ENCODE results near the gene LNX1. TPM values are rescaled to one million over a fixed set of nuclear protein-coding genes. Genes with fewer than 3 reads are reported as not detected.

Gene LNX1
- polyA plus RNA-seq, 3 donors from 2014 or later, result 0.06 to 0.18 (median 0.12) TPM

- Mint-ChIP-seq H3K4me1 (peaks cover 0 to 2% of the 10 kb centered on the region in 2 donors), H3K27me3 (ENCODE audit: low read depth in 3 of 3) (peaks cover 3 to 4% (median 4%) of the 10 kb centered on the region in 3 donors), H3K4me3 (no peak overlapping the region), H3K27ac (no peak overlapping the region), H3K36me3 (no peaks in the 10 kb centered on the region), H3K9me3 (peaks cover 0 to 7% (median 0%) of the 10 kb centered on the region in 6 donors)
- DNase-seq, result no peak
Observed at GRCh38 chr4:53507671-53508286, 83.5 kb downstream of the LNX1 start.

- no peaks in the 10 kb centered on the region for H3K36me3 Mint-ChIP-seq
- H3K4me3 Mint-ChIP-seq, result no peak overlapping the region
- DNase-seq, result no peak
- H3K27me3 Mint-ChIP-seq (ENCODE audit: low read depth in 3 of 3), result peaks cover 2 to 4% (median 3%) of the 10 kb centered on the region in 3 donors
- no peak overlapping the region for H3K27ac Mint-ChIP-seq
- H3K9me3 Mint-ChIP-seq, result peaks cover 0 to 8% (median 0%) of the 10 kb centered on the region in 6 donors
- H3K4me1 Mint-ChIP-seq, result peaks cover 0 to 2% of the 10 kb centered on the region in 2 donors
Observed at GRCh38 chr4:53507058-53507457, 84.2 kb downstream of the LNX1 start.

- H3K4me3 Mint-ChIP-seq, result no peak overlapping the region
- no peak for DNase-seq
- H3K36me3 Mint-ChIP-seq, result no peaks in the 10 kb centered on the region
- H3K27me3 Mint-ChIP-seq (ENCODE audit: low read depth in 3 of 3), result peaks cover 2 to 4% (median 3%) of the 10 kb centered on the region in 3 donors
- peaks cover 0 to 6% (median 0%) of the 10 kb centered on the region in 6 donors for H3K9me3 Mint-ChIP-seq
- no peak overlapping the region for H3K27ac Mint-ChIP-seq
- H3K4me1 Mint-ChIP-seq, result peaks cover 0 to 2% of the 10 kb centered on the region in 2 donors
Observed at GRCh38 chr4:53505947-53506346, 85.3 kb downstream of the LNX1 start.

- Mint-ChIP-seq H3K4me3 (no peak overlapping the region), H3K9me3 (peaks cover 0 to 6% (median 0%) of the 10 kb centered on the region in 6 donors), H3K36me3 (no peaks in the 10 kb centered on the region), H3K4me1 (no peaks in the 10 kb centered on the region), H3K27me3 (ENCODE audit: low read depth in 3 of 3) (peaks cover 0 to 2% (median 2%) of the 10 kb centered on the region in 3 donors), H3K27ac (no peak overlapping the region)
- no peak for DNase-seq
Observed at GRCh38 chr4:53502094-53502493, 89.2 kb downstream of the LNX1 start.

- Mint-ChIP-seq H3K4me3 (no peak overlapping the region), H3K27ac (no peak overlapping the region), H3K9me3 (peaks cover 0 to 6% (median 0%) of the 10 kb centered on the region in 6 donors), H3K36me3 (no peaks in the 10 kb centered on the region), H3K4me1 (no peaks in the 10 kb centered on the region), H3K27me3 (ENCODE audit: low read depth in 3 of 3) (peaks cover 0 to 2% (median 2%) of the 10 kb centered on the region in 3 donors)
- DNase-seq, result no peak
Observed at GRCh38 chr4:53501561-53501960, 89.7 kb downstream of the LNX1 start.

- peaks cover 2% of the 10 kb centered on the region in 3 donors for H3K27me3 Mint-ChIP-seq (ENCODE audit: low read depth in 3 of 3)
- H3K4me3 Mint-ChIP-seq, result no peak overlapping the region
- no peak for DNase-seq
- H3K9me3 Mint-ChIP-seq, result peaks cover 0 to 6% (median 0%) of the 10 kb centered on the region in 6 donors
- H3K27ac Mint-ChIP-seq, result no peak overlapping the region
- no peaks in the 10 kb centered on the region for H3K36me3 Mint-ChIP-seq
- H3K4me1 Mint-ChIP-seq, result no peaks in the 10 kb centered on the region
Observed at GRCh38 chr4:53500546-53500945, 90.7 kb downstream of the LNX1 start.

GRCh38 chr4:53499791-53500190, 91.5 kb downstream of the LNX1 start:
- no peak for DNase-seq
- no peak overlapping the region for H3K27ac Mint-ChIP-seq
- peaks cover 0 to 6% (median 0%) of the 10 kb centered on the region in 6 donors for H3K9me3 Mint-ChIP-seq
- no peak overlapping the region for H3K4me3 Mint-ChIP-seq
- H3K27me3 Mint-ChIP-seq (ENCODE audit: low read depth in 3 of 3), result peaks cover 2% of the 10 kb centered on the region in 3 donors
- H3K36me3 Mint-ChIP-seq, result no peaks in the 10 kb centered on the region
- H3K4me1 Mint-ChIP-seq, result no peaks in the 10 kb centered on the region

GRCh38 chr4:53498706-53499105, 92.6 kb downstream of the LNX1 start:
- Mint-ChIP-seq H3K27ac (no peak overlapping the region), H3K4me1 (no peaks in the 10 kb centered on the region), H3K36me3 (no peaks in the 10 kb centered on the region), H3K27me3 (ENCODE audit: low read depth in 3 of 3) (peaks cover 2% of the 10 kb centered on the region in 3 donors), H3K4me3 (no peak overlapping the region), H3K9me3 (peaks cover 0 to 6% (median 0%) of the 10 kb centered on the region in 6 donors)
- no peak for DNase-seq

- H3K4me1 Mint-ChIP-seq, result no peaks in the 10 kb centered on the region
- H3K4me3 Mint-ChIP-seq, result no peak overlapping the region
- H3K9me3 Mint-ChIP-seq, result no peaks in the 10 kb centered on the region
Observed at GRCh38 chr4:53497487-53498244, 93.6 kb downstream of the LNX1 start.

GRCh38 chr4:53494851-53495250, 96.4 kb downstream of the LNX1 start:
- DNase-seq, result no peak
- peaks cover 0 to 5% (median 2%) of the 10 kb centered on the region in 3 donors for H3K27me3 Mint-ChIP-seq (ENCODE audit: low read depth in 3 of 3)
- H3K9me3 Mint-ChIP-seq, result no peaks in the 10 kb centered on the region
- no peak overlapping the region for H3K4me3 Mint-ChIP-seq
- no peaks in the 10 kb centered on the region for H3K4me1 Mint-ChIP-seq
- H3K36me3 Mint-ChIP-seq, result no peaks in the 10 kb centered on the region
- H3K27ac Mint-ChIP-seq, result no peak overlapping the region

More at GRCh38 chr4:53497487-53498244, 93.6 kb downstream of the LNX1 start:
- Mint-ChIP-seq H3K27me3 (ENCODE audit: low read depth in 3 of 3) (peaks cover 0 to 2% (median 2%) of the 10 kb centered on the region in 3 donors), H3K27ac (no peak overlapping the region), H3K36me3 (no peaks in the 10 kb centered on the region)
- no peak for DNase-seq

GRCh38 chr4:53490965-53491622, 100.2 kb downstream of the LNX1 start:
- H3K4me1 Mint-ChIP-seq, result no peaks in the 10 kb centered on the region
- no peaks in the 10 kb centered on the region for H3K36me3 Mint-ChIP-seq
- no peaks in the 10 kb centered on the region for H3K9me3 Mint-ChIP-seq
- H3K4me3 Mint-ChIP-seq, result no peak overlapping the region
- no peak overlapping the region for H3K27ac Mint-ChIP-seq
- peaks cover 0 to 12% (median 0%) of the 10 kb centered on the region in 3 donors for H3K27me3 Mint-ChIP-seq (ENCODE audit: low read depth in 3 of 3)
- no peak for DNase-seq

GRCh38 chr4:53490161-53490956, 100.9 kb downstream of the LNX1 start:
- Mint-ChIP-seq H3K4me1 (no peaks in the 10 kb centered on the region), H3K9me3 (no peaks in the 10 kb centered on the region), H3K4me3 (no peak overlapping the region), H3K36me3 (no peaks in the 10 kb centered on the region), H3K27ac (no peak overlapping the region), H3K27me3 (ENCODE audit: low read depth in 3 of 3) (peaks cover 0 to 12% (median 0%) of the 10 kb centered on the region in 3 donors)
- DNase-seq, result no peak

GRCh38 chr4:53489279-53489889, 101.9 kb downstream of the LNX1 start:
- no peaks in the 10 kb centered on the region for H3K9me3 Mint-ChIP-seq
- H3K4me3 Mint-ChIP-seq, result no peak overlapping the region
- H3K27me3 Mint-ChIP-seq (ENCODE audit: low read depth in 3 of 3), result peaks cover 0 to 12% (median 0%) of the 10 kb centered on the region in 3 donors
- H3K27ac Mint-ChIP-seq, result no peak overlapping the region
- DNase-seq, result no peak
- no peaks in the 10 kb centered on the region for H3K36me3 Mint-ChIP-seq
- H3K4me1 Mint-ChIP-seq, result no peaks in the 10 kb centered on the region

Data from immature natural killer cell (primary cell).